ENCODE results near the gene PLD6.
"Not testable (repeated sequence)": the region's sequence is repeated elsewhere in the genome, so short reads cannot be mapped to it uniquely, and the experiment has no call there.

Gene PLD6

GRCh38 chr17:17206124-17206912, at the start of gene PLD6:
Gene PLD6 (minus strand): TSS chr17:17206333. CDS start chr17:17206286, 47 bp downstream.
- Histone ChIP-seq H3K36me3 (ENCODE audit: control insufficient read depth, insufficient read depth, low read length) (peaks cover 1% of the 10 kb centered on the region; the same call in 1 of the 2 replicates), H3K27me3 (ENCODE audit: control insufficient read depth, insufficient read depth, low read length) (no peaks in the 10 kb centered on the region), H3K9me3 (ENCODE audit: control insufficient read depth, insufficient read depth, low read depth, low read length) (0 out of 2 replicates have a peak, but pooled peaks cover 4% of the 10 kb centered on the region), H3K4me3 (ENCODE audit: low read depth, low read length) (peak within 1 kb of the TSS; percentile 35; the same call in 1 of the 2 replicates), H3K4me1 (ENCODE audit: control insufficient read depth, insufficient read depth, low read length) (no peaks in the 10 kb centered on the region), H3K27ac (ENCODE audit: low read depth, low read length) (no peak within 1 kb of the TSS), H3K9ac (ENCODE audit: low read length) (no peak within 1 kb of the TSS)

- peaks cover 85% of the 10 kb centered on the region for H3K36me3 ChIP-seq (ENCODE audit: control insufficient read depth, insufficient read depth, low read length)
- not testable (repeated sequence) for H3K9me3 ChIP-seq (ENCODE audit: control insufficient read depth, insufficient read depth, low read depth, low read length); H3K27me3 ChIP-seq (ENCODE audit: control insufficient read depth, insufficient read depth, low read length); H3K4me3 ChIP-seq (ENCODE audit: low read depth, low read length); H3K27ac ChIP-seq (ENCODE audit: low read depth, low read length); H3K4me1 ChIP-seq (ENCODE audit: control insufficient read depth, insufficient read depth, low read length); H3K9ac ChIP-seq (ENCODE audit: low read length)
Measured at GRCh38 chr17:17255689-17256088, 49.6 kb upstream of the PLD6 start.

GRCh38 chr17:17254036-17254435, 47.9 kb upstream of the PLD6 start:
- H3K9me3 ChIP-seq (ENCODE audit: control insufficient read depth, insufficient read depth, low read depth, low read length), result no peaks in the 10 kb centered on the region
- no peaks in the 10 kb centered on the region for H3K4me1 ChIP-seq (ENCODE audit: control insufficient read depth, insufficient read depth, low read length)
- no peaks in the 10 kb centered on the region for H3K27me3 ChIP-seq (ENCODE audit: control insufficient read depth, insufficient read depth, low read length)
- H3K36me3 ChIP-seq (ENCODE audit: control insufficient read depth, insufficient read depth, low read length), result peaks cover 80% of the 10 kb centered on the region
- H3K4me3 ChIP-seq (ENCODE audit: low read depth, low read length), result no peak overlapping the region
- no peak overlapping the region for H3K27ac ChIP-seq (ENCODE audit: low read depth, low read length)
- no peak overlapping the region for H3K9ac ChIP-seq (ENCODE audit: low read length)

- peaks cover 80% of the 10 kb centered on the region for H3K36me3 ChIP-seq (ENCODE audit: control insufficient read depth, insufficient read depth, low read length)
- no peak overlapping the region for H3K27ac ChIP-seq (ENCODE audit: low read depth, low read length)
- no peak overlapping the region for H3K4me3 ChIP-seq (ENCODE audit: low read depth, low read length)
Measured at GRCh38 chr17:17253406-17253805, 47.3 kb upstream of the PLD6 start.

GRCh38 chr17:17252149-17252661, 46.1 kb upstream of the PLD6 start:
- no peaks in the 10 kb centered on the region for H3K4me1 ChIP-seq (ENCODE audit: control insufficient read depth, insufficient read depth, low read length)
- no peak overlapping the region for H3K27ac ChIP-seq (ENCODE audit: low read depth, low read length)
- no peaks in the 10 kb centered on the region for H3K9me3 ChIP-seq (ENCODE audit: control insufficient read depth, insufficient read depth, low read depth, low read length)
- no peak overlapping the region for H3K4me3 ChIP-seq (ENCODE audit: low read depth, low read length)
- H3K9ac ChIP-seq (ENCODE audit: low read length), result no peak overlapping the region
- H3K36me3 ChIP-seq (ENCODE audit: control insufficient read depth, insufficient read depth, low read length), result peaks cover 82% of the 10 kb centered on the region
- no peaks in the 10 kb centered on the region for H3K27me3 ChIP-seq (ENCODE audit: control insufficient read depth, insufficient read depth, low read length)

More at GRCh38 chr17:17253406-17253805, 47.3 kb upstream of the PLD6 start:
- Histone ChIP-seq H3K9ac (ENCODE audit: low read length) (no peak overlapping the region), H3K4me1 (ENCODE audit: control insufficient read depth, insufficient read depth, low read length) (no peaks in the 10 kb centered on the region), H3K27me3 (ENCODE audit: control insufficient read depth, insufficient read depth, low read length) (no peaks in the 10 kb centered on the region), H3K9me3 (ENCODE audit: control insufficient read depth, insufficient read depth, low read depth, low read length) (no peaks in the 10 kb centered on the region)

- H3K27me3 ChIP-seq (ENCODE audit: control insufficient read depth, insufficient read depth, low read length), result no peaks in the 10 kb centered on the region
- H3K9me3 ChIP-seq (ENCODE audit: control insufficient read depth, insufficient read depth, low read depth, low read length), result no peaks in the 10 kb centered on the region
- peaks cover 61% of the 10 kb centered on the region for H3K36me3 ChIP-seq (ENCODE audit: control insufficient read depth, insufficient read depth, low read length)
Measured at GRCh38 chr17:17246879-17247278, 40.7 kb upstream of the PLD6 start.

GRCh38 chr17:17243163-17243562, 37.0 kb upstream of the PLD6 start:
- Histone ChIP-seq H3K4me3 (ENCODE audit: low read depth, low read length) (no peak overlapping the region), H3K9ac (ENCODE audit: low read length) (no peak overlapping the region), H3K27me3 (ENCODE audit: control insufficient read depth, insufficient read depth, low read length) (no peaks in the 10 kb centered on the region), H3K27ac (ENCODE audit: low read depth, low read length) (no peak overlapping the region), H3K4me1 (ENCODE audit: control insufficient read depth, insufficient read depth, low read length) (no peaks in the 10 kb centered on the region), H3K36me3 (ENCODE audit: control insufficient read depth, insufficient read depth, low read length) (peaks cover 38% of the 10 kb centered on the region), H3K9me3 (ENCODE audit: control insufficient read depth, insufficient read depth, low read depth, low read length) (no peaks in the 10 kb centered on the region)

More at GRCh38 chr17:17246879-17247278, 40.7 kb upstream of the PLD6 start:
- no peak overlapping the region for H3K4me3 ChIP-seq (ENCODE audit: low read depth, low read length)
- no peak overlapping the region for H3K9ac ChIP-seq (ENCODE audit: low read length)
- H3K4me1 ChIP-seq (ENCODE audit: control insufficient read depth, insufficient read depth, low read length), result no peaks in the 10 kb centered on the region
- no peak overlapping the region for H3K27ac ChIP-seq (ENCODE audit: low read depth, low read length)

GRCh38 chr17:17242246-17242645, 36.1 kb upstream of the PLD6 start:
- H3K27me3 ChIP-seq (ENCODE audit: control insufficient read depth, insufficient read depth, low read length), result no peaks in the 10 kb centered on the region

GRCh38 chr17:17241656-17242055, 35.5 kb upstream of the PLD6 start:
- Histone ChIP-seq H3K9me3 (ENCODE audit: control insufficient read depth, insufficient read depth, low read depth, low read length) (no peaks in the 10 kb centered on the region), H3K27ac (ENCODE audit: low read depth, low read length) (no peak overlapping the region), H3K27me3 (ENCODE audit: control insufficient read depth, insufficient read depth, low read length) (no peaks in the 10 kb centered on the region), H3K4me1 (ENCODE audit: control insufficient read depth, insufficient read depth, low read length) (no peaks in the 10 kb centered on the region), H3K36me3 (ENCODE audit: control insufficient read depth, insufficient read depth, low read length) (peaks cover 22% of the 10 kb centered on the region), H3K9ac (ENCODE audit: low read length) (no peak overlapping the region), H3K4me3 (ENCODE audit: low read depth, low read length) (no peak overlapping the region)

More at GRCh38 chr17:17242246-17242645, 36.1 kb upstream of the PLD6 start:
- H3K9ac ChIP-seq (ENCODE audit: low read length), result no peak overlapping the region
- H3K36me3 ChIP-seq (ENCODE audit: control insufficient read depth, insufficient read depth, low read length), result peaks cover 28% of the 10 kb centered on the region
- H3K4me1 ChIP-seq (ENCODE audit: control insufficient read depth, insufficient read depth, low read length), result no peaks in the 10 kb centered on the region
- no peak overlapping the region for H3K4me3 ChIP-seq (ENCODE audit: low read depth, low read length)
- no peaks in the 10 kb centered on the region for H3K9me3 ChIP-seq (ENCODE audit: control insufficient read depth, insufficient read depth, low read depth, low read length)
- H3K27ac ChIP-seq (ENCODE audit: low read depth, low read length), result no peak overlapping the region

- Histone ChIP-seq H3K9me3 (ENCODE audit: control insufficient read depth, insufficient read depth, low read depth, low read length) (no peaks in the 10 kb centered on the region), H3K4me1 (ENCODE audit: control insufficient read depth, insufficient read depth, low read length) (peaks cover 7% of the 10 kb centered on the region; the same call in 1 of the 2 replicates), H3K36me3 (ENCODE audit: control insufficient read depth, insufficient read depth, low read length) (peaks cover 10% of the 10 kb centered on the region), H3K27me3 (ENCODE audit: control insufficient read depth, insufficient read depth, low read length) (no peaks in the 10 kb centered on the region), H3K27ac (ENCODE audit: low read depth, low read length) (no peak overlapping the region), H3K4me3 (ENCODE audit: low read depth, low read length) (no peak overlapping the region), H3K9ac (ENCODE audit: low read length) (no peak overlapping the region)
Measured at GRCh38 chr17:17239832-17240231, 33.7 kb upstream of the PLD6 start.

GRCh38 chr17:17237026-17237799, 31.1 kb upstream of the PLD6 start, which contains the start of gene FLCN:
Gene FLCN (minus strand): TSS chr17:17237168. CDS start chr17:17228137, 9,031 bp downstream.
- Histone ChIP-seq H3K4me1 (ENCODE audit: control insufficient read depth, insufficient read depth, low read length) (peaks cover 7% of the 10 kb centered on the region; the same call in 1 of the 2 replicates), H3K27me3 (ENCODE audit: control insufficient read depth, insufficient read depth, low read length) (no peaks in the 10 kb centered on the region), H3K9ac (ENCODE audit: low read length) (peak within 1 kb of the TSS; percentile 98), H3K27ac (ENCODE audit: low read depth, low read length) (peak within 1 kb of the TSS; percentile 100), H3K36me3 (ENCODE audit: control insufficient read depth, insufficient read depth, low read length) (peaks cover 14% of the 10 kb centered on the region), H3K4me3 (ENCODE audit: low read depth, low read length) (peak within 1 kb of the TSS; percentile 87), H3K9me3 (ENCODE audit: control insufficient read depth, insufficient read depth, low read depth, low read length) (no peaks in the 10 kb centered on the region)
